ENCODE results near the gene CHD8.

Gene CHD8

GRCh38 chr14:21369949-21370679 lies 85.8 kb downstream of the CHD8 start:
- DNase-seq: no peak

- no peak for DNase-seq
These were observed 88.3 kb downstream of the CHD8 start for GRCh38 chr14:21367582-21368144.

DNA sequence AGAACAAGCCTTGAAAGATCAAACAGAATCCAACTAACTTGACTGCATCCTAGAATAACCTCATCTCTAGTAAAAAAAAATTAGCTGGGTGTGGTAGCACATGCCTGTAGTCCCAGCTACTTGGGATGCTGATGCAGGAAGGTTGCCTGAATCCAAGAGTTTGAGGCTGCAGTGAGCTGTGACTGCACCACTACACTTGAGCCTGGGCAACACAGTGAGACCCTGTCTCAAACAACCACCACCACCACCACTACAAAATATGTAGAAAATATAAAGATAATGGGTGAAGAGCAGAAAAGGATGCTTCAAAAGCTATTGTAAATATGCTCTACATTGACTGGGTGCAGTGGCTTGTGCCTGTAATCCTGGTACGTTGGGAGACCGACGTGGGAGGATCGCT lies 99.4 kb downstream of the CHD8 start:
- DNase-seq: no peak

DNA sequence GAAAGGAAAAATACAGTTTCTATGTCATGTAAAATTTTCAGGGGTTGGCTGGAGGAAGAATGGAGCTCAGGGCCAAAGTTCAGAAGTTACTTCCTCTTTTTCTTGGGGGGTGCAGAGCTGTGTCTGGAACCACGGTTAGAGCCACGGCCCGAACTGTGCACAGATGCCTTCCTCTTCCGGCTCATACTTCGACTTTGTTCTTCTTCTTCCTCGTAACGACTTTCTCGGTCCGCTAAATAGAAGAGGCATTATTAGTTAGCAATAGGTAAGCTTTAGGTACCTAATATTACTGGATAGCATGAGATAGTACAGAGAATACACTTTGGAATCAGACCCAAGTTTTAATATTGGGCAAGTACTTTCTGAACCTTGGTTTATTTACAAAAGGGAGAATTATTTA lies 103.3 kb downstream of the CHD8 start:
- DNase-seq: no peak

GRCh38 chr14:21350539-21350938 lies 105.4 kb downstream of the CHD8 start:
- no peak for DNase-seq

- DNase-seq: no peak
These were observed 108.7 kb downstream of the CHD8 start for GRCh38 chr14:21347201-21347600.

DNA sequence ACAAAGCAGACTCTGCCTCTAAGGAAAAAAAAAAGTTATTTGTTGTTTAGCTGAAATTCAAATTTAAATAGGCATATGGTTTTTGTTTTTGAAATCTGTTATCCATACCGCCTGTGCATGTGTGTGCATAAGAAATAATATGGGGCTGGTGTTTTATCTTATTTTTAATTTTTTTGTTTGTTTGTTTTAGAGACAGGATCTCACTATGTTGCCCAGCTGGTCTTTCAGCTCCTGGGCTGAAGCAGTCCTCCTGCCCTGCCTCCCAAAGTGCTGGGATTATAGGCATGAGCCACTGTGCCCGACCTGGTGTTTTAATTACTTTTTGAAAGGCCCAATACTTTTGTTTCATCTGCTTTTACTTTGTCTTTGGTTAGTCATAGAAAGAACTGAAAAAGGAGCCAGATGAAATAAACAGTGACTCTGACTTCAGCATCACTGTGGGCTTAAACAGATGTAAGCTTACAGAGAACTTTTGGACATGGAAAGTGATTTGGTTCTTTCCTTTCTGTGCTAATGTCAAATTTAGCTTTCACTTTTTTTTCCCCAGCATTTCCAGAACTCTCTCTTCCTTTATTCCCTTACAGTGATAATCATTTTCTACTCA lies 109.3 kb downstream of the CHD8 start:
- DNase-seq: no peak

GRCh38 chr14:21343035-21343794 lies 112.7 kb downstream of the CHD8 start:
- no peak for DNase-seq

Measured in NCI-H1694 treated with DMSO at 0.1 percent for 48 hours (cell line).